IPS DF 6.9 (cell line): Measurements from ENCODE around the gene ARHGAP45.

Experiments used
- DNase-seq: peaks from one replicate; pipeline ENCODE4 v3.0.0-alpha.2; 2013; ENCODE audit warnings: low read depth, low spot score
- H3K27ac ChIP-seq: one replicate; pipeline ENCODE4 v1.5.1; 2013; ENCODE audit warnings: low read length, control low read depth
- H3K27me3 ChIP-seq: 2 replicates; pipeline ENCODE4 v1.6.1; 2013; ENCODE audit warnings: mild to moderate bottlenecking, low read length; ENCODE audit not compliant: control insufficient read depth, insufficient read depth
- H3K36me3 ChIP-seq: 2 replicates; pipeline ENCODE4 v1.6.1; 2013; ENCODE audit warnings: low read length; ENCODE audit not compliant: control insufficient read depth, insufficient read depth
- H3K4me1 ChIP-seq: 2 replicates; pipeline ENCODE4 v1.6.1; 2013; ENCODE audit warnings: low read length; ENCODE audit not compliant: control insufficient read depth, insufficient read depth
- H3K4me3 ChIP-seq: 2 replicates; pipeline ENCODE4 v1.5.1; 2013; ENCODE audit warnings: mild to moderate bottlenecking, low read length
- H3K9me3 ChIP-seq: 2 replicates; pipeline ENCODE4 v1.6.1; 2013; ENCODE audit warnings: low read length, inconsistent platforms; ENCODE audit not compliant: control insufficient read depth, insufficient read depth
- WGBS: extraction: QIAGEN DNeasy Blood & Tissue Kit; methylation state at CpG from one replicate; pipeline ENCODE4 v1.1.7; 2013; ENCODE audit warnings: mixed read lengths, missing lambda C conversion rate; ENCODE audit not compliant: insufficient read length, insufficient coverage; 5-methylcytosine and 5-hydroxymethylcytosine counted together

ARHGAP45 gene

GRCh38 chr19:1072371-1073015 is 5.5 kb downstream of the ARHGAP45 start:
- H3K4me3 ChIP-seq: no peak overlapping the region
- H3K27ac ChIP-seq: no peak overlapping the region
- H3K36me3 ChIP-seq: peaks cover 6% of the 10 kb centered on the region
- peaks cover 2% of the 10 kb centered on the region; the same call in 1 of the 2 replicates for H3K4me1 ChIP-seq
- no CpG with 5 or more reads among the region's 11 CpGs for WGBS
- no peak for DNase-seq
- H3K27me3 ChIP-seq: no peaks in the 10 kb centered on the region
- no peaks in the 10 kb centered on the region for H3K9me3 ChIP-seq

GRCh38 chr19:1073063-1073955 is 6.3 kb downstream of the ARHGAP45 start:
- Histone ChIP-seq H3K4me3 (no peak overlapping the region), H3K36me3 (peaks cover 6% of the 10 kb centered on the region), H3K4me1 (peaks cover 2% of the 10 kb centered on the region; the same call in 1 of the 2 replicates), H3K27me3 (no peaks in the 10 kb centered on the region), H3K27ac (no peak overlapping the region), H3K9me3 (no peaks in the 10 kb centered on the region)
- DNase-seq: no peak
- no CpG with 5 or more reads among the region's 30 CpGs for WGBS

GRCh38 chr19:1073956-1074517 is 7.1 kb downstream of the ARHGAP45 start:
- peaks cover 2% of the 10 kb centered on the region; the same call in 1 of the 2 replicates for H3K4me1 ChIP-seq
- no peak for DNase-seq
- H3K9me3 ChIP-seq: no peaks in the 10 kb centered on the region
- no peak overlapping the region for H3K27ac ChIP-seq
- WGBS: no CpG with 5 or more reads among the region's 28 CpGs
- H3K36me3 ChIP-seq: peaks cover 6% of the 10 kb centered on the region
- H3K27me3 ChIP-seq: no peaks in the 10 kb centered on the region
- H3K4me3 ChIP-seq: no peak overlapping the region

GRCh38 chr19:1074544-1075283 is 7.7 kb downstream of the ARHGAP45 start:
- Histone ChIP-seq H3K4me3 (no peak overlapping the region), H3K27me3 (no peaks in the 10 kb centered on the region), H3K9me3 (no peaks in the 10 kb centered on the region), H3K27ac (no peak overlapping the region), H3K4me1 (peaks cover 2% of the 10 kb centered on the region; the same call in 1 of the 2 replicates), H3K36me3 (peaks cover 6% of the 10 kb centered on the region)
- DNase-seq: no peak
- no CpG with 5 or more reads among the region's 54 CpGs for WGBS

GRCh38 chr19:1076046-1076386 is 9.0 kb downstream of the ARHGAP45 start:
- WGBS: no CpG with 5 or more reads among the region's 4 CpGs
- H3K27ac ChIP-seq: no peak overlapping the region
- no peaks in the 10 kb centered on the region for H3K9me3 ChIP-seq
- no peak for DNase-seq
- no peaks in the 10 kb centered on the region for H3K27me3 ChIP-seq
- H3K4me3 ChIP-seq: no peak overlapping the region
- H3K4me1 ChIP-seq: no peaks in the 10 kb centered on the region
- H3K36me3 ChIP-seq: peaks cover 18% of the 10 kb centered on the region

- WGBS: no CpG with 5 or more reads among the region's 16 CpGs
- no peak for DNase-seq
- Histone ChIP-seq H3K36me3 (peaks cover 18% of the 10 kb centered on the region), H3K9me3 (no peaks in the 10 kb centered on the region), H3K27me3 (no peaks in the 10 kb centered on the region), H3K27ac (no peak overlapping the region), H3K4me1 (peaks cover 5% of the 10 kb centered on the region), H3K4me3 (no peak overlapping the region)
Measured at GRCh38 chr19:1076951-1077350, 10.0 kb downstream of the ARHGAP45 start.

GRCh38 chr19:1079566-1080111 is 12.7 kb downstream of the ARHGAP45 start:
- Histone ChIP-seq H3K4me3 (no peak overlapping the region), H3K36me3 (peaks cover 15% of the 10 kb centered on the region), H3K9me3 (no peaks in the 10 kb centered on the region), H3K27me3 (no peaks in the 10 kb centered on the region), H3K27ac (no peak overlapping the region), H3K4me1 (peaks cover 8% of the 10 kb centered on the region)
- DNase-seq: no peak
- no CpG with 5 or more reads among the region's 45 CpGs for WGBS

GRCh38 chr19:1080360-1081161 is 13.6 kb downstream of the ARHGAP45 start:
- DNase-seq: no peak
- H3K27me3 ChIP-seq: no peaks in the 10 kb centered on the region
- no peak overlapping the region for H3K27ac ChIP-seq
- peaks cover 16% of the 10 kb centered on the region for H3K36me3 ChIP-seq
- no peaks in the 10 kb centered on the region for H3K9me3 ChIP-seq
- peaks cover 8% of the 10 kb centered on the region for H3K4me1 ChIP-seq
- no peak overlapping the region for H3K4me3 ChIP-seq
- WGBS: no CpG with 5 or more reads among the region's 50 CpGs

GRCh38 chr19:1081301-1082164 is 14.6 kb downstream of the ARHGAP45 start:
- Histone ChIP-seq H3K4me3 (peak overlapping the region; percentile 16; the same call in 1 of the 2 replicates), H3K9me3 (no peaks in the 10 kb centered on the region), H3K4me1 (peaks cover 8% of the 10 kb centered on the region), H3K36me3 (peaks cover 23% of the 10 kb centered on the region), H3K27ac (no peak overlapping the region), H3K27me3 (no peaks in the 10 kb centered on the region)
- no CpG with 5 or more reads among the region's 58 CpGs for WGBS
- no peak for DNase-seq
